ENCODE measurements around the gene RUNX2. TPM values are rescaled to one million over a fixed set of nuclear protein-coding genes. Genes with fewer than 3 reads are reported as not detected.

RUNX2 gene
- total and polyA plus RNA-seq, 3 experiments from 2014 or later: 16.1 to 25.8 (median 25.3) TPM

DNA sequence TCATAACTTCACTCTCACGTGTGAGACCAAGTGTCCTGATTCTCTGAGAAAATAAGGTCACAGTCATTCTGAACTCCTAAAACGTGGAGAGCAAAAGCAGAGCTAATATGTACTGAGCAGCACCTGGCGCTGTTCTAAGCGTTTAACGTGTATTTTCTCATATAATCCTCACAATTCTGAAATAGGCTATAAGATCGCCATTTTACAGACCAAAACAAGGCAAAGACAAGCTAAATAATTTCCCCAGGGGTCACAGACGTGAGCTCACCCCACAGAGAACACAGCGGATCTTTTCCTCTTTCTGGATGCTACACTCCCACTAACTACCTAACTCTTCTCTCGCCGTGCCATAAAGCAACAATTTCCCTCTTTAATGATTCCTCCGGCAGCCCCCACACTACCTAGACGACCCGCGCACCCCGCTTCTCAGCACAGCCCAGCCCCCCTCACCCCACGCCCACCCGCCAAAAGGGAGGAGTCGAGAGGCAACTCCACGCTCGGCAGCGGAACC lies 49.0 kb downstream of the RUNX2 start:
- CTCF ChIA-PET: interaction anchor here (1.3 to 1.9 kb wide), 3 partner anchors 9 to 721 kb away, joined by 3 to 7 read pairs (median 6); no protein-coding TSS in a partner anchor
- peak overlapping the region; percentile 94 for H3K27ac ChIP-seq (ENCODE audit: low read depth, low read length)
- peak overlapping the region; percentile 97 for H3K4me3 ChIP-seq (ENCODE audit: low read length)
- Mint-ChIP-seq H3K9me3 (no peaks in the 10 kb centered on the region), H3K36me3 (peaks cover 0 to 14% (median 0%) of the 10 kb centered on the region in 3 donors), H3K4me3 (peak overlapping the region; percentile 93 to 99 (median 97)), H3K27ac (peak overlapping the region; percentile 94 to 100 (median 99)), H3K4me1 (peaks cover 18 to 29% (median 28%) of the 10 kb centered on the region in 3 donors), H3K27me3 (no peaks in the 10 kb centered on the region)
- no peaks in the 10 kb centered on the region for H3K9me3 ChIP-seq (ENCODE audit: low read length)
- POLR2A ChIA-PET: interaction anchor here (1.0 to 1.1 kb wide), 2 partner anchors 45 to 634 kb away, joined by 3 to 6 read pairs; no protein-coding TSS in a partner anchor
- peaks cover 15% of the 10 kb centered on the region for H3K4me1 ChIP-seq (ENCODE audit: insufficient read depth, low read length)
- H3K36me3 ChIP-seq (ENCODE audit: insufficient read depth, low read length): no peaks in the 10 kb centered on the region
- peak in 1 of 5 donors; percentile 89 for DNase-seq
- H3K27me3 ChIP-seq (ENCODE audit: insufficient read depth, low read length, poor library complexity, severe bottlenecking): no peaks in the 10 kb centered on the region

DNA sequence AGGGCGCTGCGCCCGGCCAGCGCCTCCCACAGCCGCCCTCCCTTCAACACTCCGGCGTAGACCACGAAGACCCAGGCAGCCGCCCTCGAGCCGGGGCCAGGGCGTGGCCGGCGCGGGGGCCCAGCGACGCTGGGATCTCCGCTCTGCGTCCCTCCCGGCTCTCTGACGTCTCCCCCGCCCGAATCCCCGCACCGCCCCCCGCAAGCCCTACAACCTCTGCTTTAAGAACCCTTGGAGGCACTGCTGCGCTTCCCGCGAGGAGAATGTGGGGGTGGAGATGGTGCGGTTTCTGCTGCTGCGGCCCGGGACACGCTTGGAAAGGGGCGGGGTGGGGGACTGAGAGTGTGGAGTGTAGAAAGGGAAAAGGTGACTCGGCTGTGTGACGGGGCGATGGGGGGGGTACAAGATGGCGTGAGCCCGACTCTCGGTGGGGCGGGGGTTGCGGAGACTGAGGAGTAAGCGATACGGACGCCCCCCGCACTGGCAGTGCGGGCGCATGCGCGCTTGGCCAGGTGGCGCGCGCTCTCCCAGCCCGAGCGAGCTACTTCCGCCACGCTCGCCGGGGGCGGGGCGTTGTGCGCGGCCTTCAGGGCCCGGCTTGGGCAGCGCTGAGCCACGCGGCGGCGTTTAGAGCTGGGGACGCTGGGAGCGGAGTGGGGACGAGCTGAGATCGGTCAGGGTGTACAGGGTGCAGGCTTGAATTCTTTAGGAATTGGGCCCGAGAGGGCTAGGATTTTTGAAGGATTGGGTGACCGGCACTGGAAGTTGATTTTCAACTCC lies 49.6 kb downstream of the RUNX2 start, which contains the start of gene SUPT3H:
SUPT3H (minus strand) TSS at position 381 of the 780 bp plus-strand sequence.
- H3K27me3 Mint-ChIP-seq: no peaks in the 10 kb centered on the region
- Histone ChIP-seq H3K27me3 (ENCODE audit: insufficient read depth, low read length, poor library complexity, severe bottlenecking) (no peaks in the 10 kb centered on the region), H3K9me3 (ENCODE audit: low read length) (no peaks in the 10 kb centered on the region), H3K36me3 (ENCODE audit: insufficient read depth, low read length) (no peaks in the 10 kb centered on the region), H3K4me1 (ENCODE audit: insufficient read depth, low read length) (peaks cover 15% of the 10 kb centered on the region), H3K27ac (ENCODE audit: low read depth, low read length) (peak within 1 kb of the TSS; percentile 94), H3K4me3 (ENCODE audit: low read length) (peak within 1 kb of the TSS; percentile 97)
- H3K4me1 Mint-ChIP-seq: peaks cover 18 to 29% (median 28%) of the 10 kb centered on the region in 3 donors
- peaks cover 0 to 14% (median 0%) of the 10 kb centered on the region in 3 donors for H3K36me3 Mint-ChIP-seq
- DNase-seq: peak; percentile 89 to 95 (median 91)
- H3K9me3 Mint-ChIP-seq: no peaks in the 10 kb centered on the region
- ChIA-PET CTCF (interaction anchor here (1.2 to 1.9 kb wide), 6 partner anchors 9 to 722 kb away, joined by 3 to 8 read pairs (median 6); no protein-coding TSS in a partner anchor), POLR2A (interaction anchor here (1.0 to 1.8 kb wide), 6 partner anchors 42 to 634 kb away, joined by 3 to 6 read pairs (median 5); no protein-coding TSS in a partner anchor)
- peak within 1 kb of the TSS; percentile 94 to 100 (median 99) for H3K27ac Mint-ChIP-seq
- peak within 1 kb of the TSS; percentile 93 to 99 (median 97) for H3K4me3 Mint-ChIP-seq

DNA sequence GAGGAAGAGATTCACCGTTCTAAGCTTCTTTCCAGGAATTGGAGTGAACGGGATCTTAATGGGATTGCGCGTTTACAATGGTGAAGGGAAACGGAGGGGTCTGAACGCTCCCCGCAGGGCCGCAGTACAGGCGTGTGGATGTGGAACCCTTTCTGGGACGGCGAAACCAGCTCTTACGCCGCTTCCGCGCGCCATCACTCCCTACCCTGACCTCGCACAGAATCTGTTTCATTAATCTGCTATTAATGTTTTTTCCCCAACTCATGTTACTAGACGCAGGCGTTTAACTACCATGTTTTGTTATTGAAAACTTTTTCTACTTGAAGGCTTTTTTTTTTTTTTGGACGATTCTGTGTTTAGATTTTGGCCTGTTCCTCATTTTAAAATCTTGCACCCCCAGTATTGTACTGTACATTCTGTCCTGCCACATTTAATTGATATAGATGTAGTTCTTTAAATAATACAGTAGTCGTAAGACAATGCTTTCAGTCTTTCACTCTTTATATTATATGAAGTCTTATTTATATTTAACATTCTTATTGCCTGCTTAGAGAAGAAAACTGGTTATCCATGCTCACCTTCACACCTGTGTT lies 50.3 kb downstream of the RUNX2 start:
- CTCF ChIA-PET: interaction anchor here (1.2 to 1.9 kb wide), 5 partner anchors 9 to 723 kb away, joined by 5 to 8 read pairs (median 7); no protein-coding TSS in a partner anchor
- Mint-ChIP-seq H3K27me3 (no peaks in the 10 kb centered on the region), H3K4me1 (peaks cover 18 to 29% (median 28%) of the 10 kb centered on the region in 3 donors), H3K4me3 (peak overlapping the region; percentile 93 to 99 (median 97)), H3K27ac (peak overlapping the region; percentile 94 to 100 (median 99)), H3K36me3 (peaks cover 0 to 14% (median 0%) of the 10 kb centered on the region in 3 donors), H3K9me3 (no peaks in the 10 kb centered on the region)
- DNase-seq: peak in 2 of 5 donors; percentile 3 to 20
- Histone ChIP-seq H3K4me1 (ENCODE audit: insufficient read depth, low read length) (peaks cover 15% of the 10 kb centered on the region), H3K9me3 (ENCODE audit: low read length) (no peaks in the 10 kb centered on the region), H3K36me3 (ENCODE audit: insufficient read depth, low read length) (no peaks in the 10 kb centered on the region), H3K27ac (ENCODE audit: low read depth, low read length) (peak overlapping the region; percentile 94), H3K4me3 (ENCODE audit: low read length) (peak overlapping the region; percentile 97), H3K27me3 (ENCODE audit: insufficient read depth, low read length, poor library complexity, severe bottlenecking) (no peaks in the 10 kb centered on the region)
- POLR2A ChIA-PET: interaction anchor here (1.0 to 1.8 kb wide), 4 partner anchors 41 to 446 kb away, joined by 3 to 6 read pairs (median 5); no protein-coding TSS in a partner anchor

DNA sequence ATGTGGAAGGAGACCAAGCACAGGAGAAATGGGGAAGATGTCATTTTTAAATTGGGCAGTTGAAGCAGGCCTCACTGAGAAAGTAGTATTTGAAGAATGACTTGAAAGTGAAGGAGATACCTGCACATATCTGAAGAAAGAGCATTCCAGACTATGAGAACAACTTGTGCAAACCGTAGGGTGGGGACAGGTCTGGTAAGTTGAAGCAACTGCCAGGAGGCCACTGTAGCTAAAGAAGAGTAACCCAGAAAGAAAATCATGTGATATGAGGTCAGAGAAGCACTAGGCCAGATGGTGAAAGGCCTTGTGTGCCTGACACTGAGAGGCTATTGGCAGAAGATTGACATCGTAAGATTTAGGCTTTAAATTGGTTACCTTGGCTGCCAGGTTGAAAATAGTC lies 54.3 kb downstream of the RUNX2 start:
- H3K9me3 ChIP-seq (ENCODE audit: low read length): no peaks in the 10 kb centered on the region
- H3K27me3 Mint-ChIP-seq: peaks cover 0 to 8% of the 10 kb centered on the region in 2 donors
- no peak overlapping the region for H3K27ac ChIP-seq (ENCODE audit: low read depth, low read length)
- no peak overlapping the region for H3K4me3 Mint-ChIP-seq
- peaks cover 9 to 14% (median 11%) of the 10 kb centered on the region in 3 donors for H3K4me1 Mint-ChIP-seq
- H3K4me3 ChIP-seq (ENCODE audit: low read length): no peak overlapping the region
- H3K9me3 Mint-ChIP-seq: no peaks in the 10 kb centered on the region
- H3K36me3 Mint-ChIP-seq: peaks cover 0 to 10% (median 0%) of the 10 kb centered on the region in 3 donors
- H3K36me3 ChIP-seq (ENCODE audit: insufficient read depth, low read length): no peaks in the 10 kb centered on the region
- H3K4me1 ChIP-seq (ENCODE audit: insufficient read depth, low read length): peaks cover 7% of the 10 kb centered on the region
- ChIA-PET CTCF (interaction anchor here (1.3 kb wide), 1 partner anchor 332 kb away, joined by 3 read pairs; no protein-coding TSS in a partner anchor), POLR2A (no interaction called here)
- no peak for DNase-seq
- peak overlapping the region in 1 of 8 donors; percentile 25 for H3K27ac Mint-ChIP-seq
- no peaks in the 10 kb centered on the region for H3K27me3 ChIP-seq (ENCODE audit: insufficient read depth, low read length, poor library complexity, severe bottlenecking)

DNA sequence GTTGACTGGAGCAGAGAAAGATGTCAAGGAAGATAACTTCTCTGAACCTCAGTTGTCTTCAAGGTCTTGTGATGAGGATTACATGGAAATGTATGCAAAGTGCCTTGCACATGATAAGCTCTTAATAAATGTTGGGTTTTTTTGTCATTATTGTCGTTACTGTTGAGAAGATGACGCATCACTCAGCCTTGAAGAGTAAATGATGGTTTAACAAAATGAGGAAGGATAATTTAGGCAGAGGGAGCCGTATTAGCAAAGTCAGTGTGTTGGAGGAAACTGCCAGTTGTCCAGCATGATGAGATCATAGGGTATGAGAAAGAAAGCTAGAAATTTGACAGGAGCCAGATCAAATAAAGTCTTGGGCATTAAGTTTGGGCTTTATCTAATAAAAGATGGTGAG lies 58.4 kb downstream of the RUNX2 start:
- no peaks in the 10 kb centered on the region for H3K36me3 ChIP-seq (ENCODE audit: insufficient read depth, low read length)
- Mint-ChIP-seq H3K36me3 (peaks cover 0 to 6% (median 0%) of the 10 kb centered on the region in 3 donors), H3K4me3 (no peak overlapping the region), H3K9me3 (peaks cover 0 to 1% (median 1%) of the 10 kb centered on the region in 5 donors), H3K27ac (no peak overlapping the region), H3K4me1 (no peaks in the 10 kb centered on the region), H3K27me3 (peaks cover 0 to 11% of the 10 kb centered on the region in 2 donors)
- CTCF ChIA-PET: interaction anchor here (0.7 to 1.6 kb wide), 2 partner anchors 9 to 328 kb away, joined by 3 to 5 read pairs; partner anchors contain the start of gene SUPT3H
- H3K9me3 ChIP-seq (ENCODE audit: low read length): no peaks in the 10 kb centered on the region
- POLR2A ChIA-PET: no interaction called here
- DNase-seq: no peak
- no peak overlapping the region for H3K27ac ChIP-seq (ENCODE audit: low read depth, low read length)
- no peaks in the 10 kb centered on the region for H3K4me1 ChIP-seq (ENCODE audit: insufficient read depth, low read length)
- H3K4me3 ChIP-seq (ENCODE audit: low read length): no peak overlapping the region
- no peaks in the 10 kb centered on the region for H3K27me3 ChIP-seq (ENCODE audit: insufficient read depth, low read length, poor library complexity, severe bottlenecking)

DNA sequence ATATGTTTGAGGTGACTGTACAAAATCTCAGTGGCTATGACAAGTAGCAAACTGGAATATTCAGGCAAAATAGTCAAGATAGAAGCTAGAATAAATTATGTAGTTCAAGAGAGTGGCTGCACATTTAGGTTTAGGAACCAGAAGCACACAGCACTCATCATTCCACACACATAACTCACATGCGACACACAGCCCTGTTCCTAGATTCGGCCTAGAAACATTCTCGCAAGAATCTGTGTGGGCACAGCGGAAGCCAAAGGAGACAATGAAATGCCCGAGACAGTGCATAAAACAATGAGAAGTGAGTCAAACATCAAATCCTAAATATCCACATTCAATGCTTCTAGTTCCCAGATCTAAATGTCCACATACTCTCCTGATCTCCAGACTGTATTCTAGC lies 59.1 kb downstream of the RUNX2 start:
- Histone ChIP-seq H3K27ac (ENCODE audit: low read depth, low read length) (no peak overlapping the region), H3K4me1 (ENCODE audit: insufficient read depth, low read length) (no peaks in the 10 kb centered on the region), H3K9me3 (ENCODE audit: low read length) (no peaks in the 10 kb centered on the region), H3K36me3 (ENCODE audit: insufficient read depth, low read length) (no peaks in the 10 kb centered on the region), H3K27me3 (ENCODE audit: insufficient read depth, low read length, poor library complexity, severe bottlenecking) (no peaks in the 10 kb centered on the region), H3K4me3 (ENCODE audit: low read length) (no peak overlapping the region)
- DNase-seq: no peak
- Mint-ChIP-seq H3K4me3 (no peak overlapping the region), H3K27ac (no peak overlapping the region), H3K9me3 (peaks cover 0 to 4% (median 3%) of the 10 kb centered on the region in 5 donors), H3K36me3 (peaks cover 0 to 8% (median 0%) of the 10 kb centered on the region in 3 donors), H3K27me3 (peaks cover 0 to 11% of the 10 kb centered on the region in 2 donors), H3K4me1 (no peaks in the 10 kb centered on the region)
- POLR2A ChIA-PET: no interaction called here
- CTCF ChIA-PET: interaction anchor here (0.7 to 1.6 kb wide), 2 partner anchors 9 to 328 kb away, joined by 3 to 5 read pairs; partner anchors contain the start of gene SUPT3H

DNA sequence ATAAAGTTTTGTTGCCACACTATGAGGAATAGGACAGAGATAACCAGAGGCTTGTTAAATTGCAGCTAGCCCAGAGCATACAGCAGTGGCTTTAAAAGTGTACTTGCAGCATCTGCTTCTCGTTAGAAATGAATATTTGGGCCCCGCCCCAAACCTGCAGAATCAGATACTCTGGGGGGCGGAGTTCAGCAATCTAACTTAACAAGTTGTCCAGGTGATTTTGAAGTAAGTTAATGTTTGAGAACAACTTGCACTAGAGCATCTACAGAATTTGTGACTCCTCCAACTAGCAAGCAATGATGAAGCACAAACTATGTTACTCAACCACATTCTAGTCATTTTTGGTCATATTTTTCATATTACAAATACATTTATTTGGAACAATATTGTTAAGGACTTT lies 60.2 kb downstream of the RUNX2 start:
- no peak overlapping the region for H3K27ac ChIP-seq (ENCODE audit: low read depth, low read length)
- Mint-ChIP-seq H3K9me3 (peaks cover 4 to 10% (median 8%) of the 10 kb centered on the region in 5 donors), H3K4me3 (no peak overlapping the region), H3K27me3 (peaks cover 0 to 15% of the 10 kb centered on the region in 2 donors), H3K27ac (no peak overlapping the region), H3K36me3 (peaks cover 0 to 15% (median 3%) of the 10 kb centered on the region in 3 donors), H3K4me1 (no peaks in the 10 kb centered on the region)
- no peak for DNase-seq
- no peak overlapping the region for H3K4me3 ChIP-seq (ENCODE audit: low read length)
- H3K36me3 ChIP-seq (ENCODE audit: insufficient read depth, low read length): no peaks in the 10 kb centered on the region
- H3K9me3 ChIP-seq (ENCODE audit: low read length): no peaks in the 10 kb centered on the region
- POLR2A ChIA-PET: no interaction called here
- H3K27me3 ChIP-seq (ENCODE audit: insufficient read depth, low read length, poor library complexity, severe bottlenecking): no peaks in the 10 kb centered on the region
- CTCF ChIA-PET: no interaction called here
- H3K4me1 ChIP-seq (ENCODE audit: insufficient read depth, low read length): no peaks in the 10 kb centered on the region

All from CD8-positive, alpha-beta memory T cell (primary cell).